Spinal cord (tissue), 10 donors: ENCODE results near the gene POLK. TPM values are rescaled to one million over a fixed set of nuclear protein-coding genes. Genes with fewer than 3 reads are reported as not detected.

Source experiments
- DNase-seq, 6 donors: peaks; one replicate each; pipeline versions ENCODE4 v3.0.0 to v3.0.0-alpha.2; 2013 to 2015; ENCODE audit warnings: low spot score in 6 of 6, low read depth in 4 of 6
- H3K27ac ChIP-seq: one replicate; pipeline ENCODE4 v1.5.1; 2013; ENCODE audit warnings: low read depth, low read length, control low read depth
- H3K27me3 ChIP-seq: one replicate; pipeline ENCODE4 v1.6.1; 2013; ENCODE audit warnings: low read length; ENCODE audit not compliant: control insufficient read depth, insufficient read depth
- H3K36me3 ChIP-seq: one replicate; pipeline ENCODE4 v1.6.1; 2013; ENCODE audit warnings: low read length; ENCODE audit not compliant: control insufficient read depth, insufficient read depth
- H3K4me1 ChIP-seq: one replicate; pipeline ENCODE4 v1.6.1; 2013; ENCODE audit warnings: low read length; ENCODE audit not compliant: control insufficient read depth, insufficient read depth
- H3K4me3 ChIP-seq: one replicate; pipeline ENCODE4 v1.5.1; 2013; ENCODE audit warnings: low read depth, low read length, control low read depth
- H3K9me3 ChIP-seq: one replicate; pipeline ENCODE4 v1.6.1; 2013; ENCODE audit warnings: low read length; ENCODE audit not compliant: control insufficient read depth, insufficient read depth
- WGBS: methylation state at CpG from one replicate; pipeline ENCODE4 v1.1.5; 2013; ENCODE audit warnings: missing lambda C conversion rate; ENCODE audit not compliant: insufficient coverage; 5-methylcytosine and 5-hydroxymethylcytosine counted together
- polyA plus RNA-seq, 2 donors: library from polyadenylated mRNA; unstranded; fragments of 120-200 nt; gene quantifications; one replicate each; pipeline ENCODE4 v1.2.1, GENCODE V29; 2013; ENCODE audit not compliant: insufficient read length in 2 of 2
- small RNA-seq: library from RNA; depleted of rRNA; stranded (forward); fragments of <200 nt; gene quantifications from one replicate; pipeline ENCODE3, GENCODE V24; 2014; ENCODE audit warnings: low replicate concordance
- total RNA-seq, 2 donors: library from RNA; depleted of rRNA in 1 of 2; stranded (reverse); fragments of 120-200 nt in 1 of 2; fragments of >200 nt in 1 of 2; gene quantifications; one replicate each; pipeline versions ENCODE4 v1.2.3 to v1.2.4, GENCODE V29; 2013 to 2014
- donor health status: healthy.

The POLK gene
- total and polyA plus RNA-seq, 4 donors: 16.9 to 58.5 (median 31.2) TPM

GRCh38 chr5:75639535-75640311 is 128.0 kb downstream of the POLK start:
- H3K9me3 ChIP-seq: no peaks in the 10 kb centered on the region
- no peak for DNase-seq
- no peaks in the 10 kb centered on the region for H3K27me3 ChIP-seq
- no peaks in the 10 kb centered on the region for H3K36me3 ChIP-seq
- WGBS: 79% methylated on average over 2 of the region's 3 CpGs
- H3K27ac ChIP-seq: no peak overlapping the region
- no peaks in the 10 kb centered on the region for H3K4me1 ChIP-seq
- no peak overlapping the region for H3K4me3 ChIP-seq

- Histone ChIP-seq H3K36me3 (no peaks in the 10 kb centered on the region), H3K27ac (no peak overlapping the region), H3K9me3 (no peaks in the 10 kb centered on the region), H3K4me1 (no peaks in the 10 kb centered on the region), H3K4me3 (no peak overlapping the region), H3K27me3 (no peaks in the 10 kb centered on the region)
- no peak for DNase-seq
Measured at GRCh38 chr5:75640395-75640794, 128.7 kb downstream of the POLK start.

- DNase-seq: no peak
- Histone ChIP-seq H3K27ac (no peak overlapping the region), H3K9me3 (no peaks in the 10 kb centered on the region), H3K27me3 (no peaks in the 10 kb centered on the region), H3K36me3 (no peaks in the 10 kb centered on the region), H3K4me3 (no peak overlapping the region), H3K4me1 (no peaks in the 10 kb centered on the region)
- no CpG with 5 or more reads among the region's 2 CpGs for WGBS
Measured at GRCh38 chr5:75640826-75641225, 129.1 kb downstream of the POLK start.

- H3K27me3 ChIP-seq: no peaks in the 10 kb centered on the region
- H3K9me3 ChIP-seq: no peaks in the 10 kb centered on the region
- H3K4me1 ChIP-seq: peaks cover 6% of the 10 kb centered on the region
- WGBS: no CpG with 5 or more reads among the region's 2 CpGs
- no peaks in the 10 kb centered on the region for H3K36me3 ChIP-seq
- no peak for DNase-seq
- no peak overlapping the region for H3K27ac ChIP-seq
- H3K4me3 ChIP-seq: no peak overlapping the region
Measured at GRCh38 chr5:75648712-75649111, 137.0 kb downstream of the POLK start.

Small RNA genes lying within 50 kb of the gene (small RNA-seq; reads per million reads assigned to genes)
- gene RNU7-175P: not detected

Other genes starting within 250 kb of the POLK start
- gene HMGCR, start 174.7 kb upstream of the POLK start, total RNA-seq: 100 to 1,000 TPM in 1 of 2 donors, 10 to 100 TPM in 1; 67.7 to 263 TPM
- gene HMGCR, start 174.7 kb upstream of the POLK start, polyA plus RNA-seq: 100 to 1,000 TPM; 114 to 142 TPM
- gene CERT1, start 262 bp upstream of the POLK start, total RNA-seq: 10 to 100 TPM; 25.3 to 73.2 TPM
- 10 to 100 TPM; 39.5 to 45.5 TPM for gene CERT1, start 262 bp upstream of the POLK start, polyA plus RNA-seq
- gene ANKDD1B, start 99.6 kb downstream of the POLK start, total RNA-seq: 1 to 10 TPM; 1.7 to 3.4 TPM
- 1 to 10 TPM; 3.0 to 3.3 TPM for gene ANKDD1B, start 99.6 kb downstream of the POLK start, polyA plus RNA-seq
- gene POC5, start 205.5 kb downstream of the POLK start, total RNA-seq: 10 to 100 TPM; 13.9 to 18.6 TPM
- gene POC5, start 205.5 kb downstream of the POLK start, polyA plus RNA-seq: 10 to 100 TPM; 16.4 to 18.3 TPM